Esophagus muscularis mucosa (tissue), 4 donors: Measurements from ENCODE around the gene RASD1. TPM values are rescaled to one million over a fixed set of nuclear protein-coding genes. Genes with fewer than 3 reads are reported as not detected.
"Not testable (repeated sequence)": the region's sequence is repeated elsewhere in the genome, so short reads cannot be mapped to it uniquely, and the experiment has no call there.

Source experiments
- DNase-seq: peaks from one replicate; pipeline ENCODE4 v3.0.0-alpha.2; 2017; ENCODE audit errors: extremely low spot score
- H3K27ac ChIP-seq, 4 donors: fragments of 200-600 bp; sonication (generic); replicated peaks in 1 of 4; 1 replicate in 3 of 4; 2 replicates in 1 of 4; pipeline ENCODE4 v1.5.1; 2016 to 2019; ENCODE audit warnings: mild to moderate bottlenecking in 1 of 4
- H3K27me3 ChIP-seq, 4 donors: fragments of 200-600 bp; sonication (generic); one replicate each; pipeline versions ENCODE4 v1.5.1 to v1.6.0; 2016 to 2019
- H3K36me3 ChIP-seq, 4 donors: fragments of 200-600 bp; sonication (generic); one replicate each; pipeline ENCODE4 v1.5.1; 2016 to 2019
- H3K4me1 ChIP-seq, 4 donors: fragments of 200-600 bp; sonication (generic); one replicate each; pipeline ENCODE4 v1.5.1; 2016 to 2019
- H3K4me3 ChIP-seq, 4 donors: fragments of 200-600 bp; sonication (generic); 1 replicate in 2 of 4; 2 replicates in 2 of 4; pipeline ENCODE4 v1.5.1; 2016 to 2019; ENCODE audit warnings: mild to moderate bottlenecking in 4 of 4, moderate library complexity in 1 of 4
- H3K9me3 ChIP-seq, 4 donors: fragments of 200-600 bp; sonication (generic); 1 replicate in 3 of 4; 2 replicates in 1 of 4; pipeline ENCODE4 v1.5.1; 2016 to 2019
- CTCF ChIP-seq, 3 experiments: fragments of 200-600 bp in 2 of 3; fragments of 450-650 bp in 1 of 3; sonication (generic) in 2 of 3; IDR thresholded peaks; one replicate each; pipeline ENCODE4 v1.5.1; 2017 to 2019; ENCODE audit warnings: antibody characterized with exemption in 3 of 3, mild to moderate bottlenecking in 2 of 3, moderate library complexity in 1 of 3
- EP300 ChIP-seq: sonication (generic); formaldehyde crosslinking; IDR thresholded peaks from one replicate; pipeline ENCODE4 v1.6.1; 2017; ENCODE audit warnings: antibody characterized with exemption
- POLR2A ChIP-seq: fragments of 450-650 bp; IDR thresholded peaks from one replicate; pipeline ENCODE4 v1.6.1; 2017; ENCODE audit warnings: antibody characterized with exemption, moderate library complexity, mild to moderate bottlenecking, low read depth
- POLR2AphosphoS5 ChIP-seq, 2 donors: sonication (generic); formaldehyde crosslinking; IDR thresholded peaks; one replicate each; pipeline ENCODE4 v1.6.1; 2017; ENCODE audit warnings: antibody characterized with exemption in 2 of 2
- WGBS: methylation state at CpG from one replicate; pipeline ENCODE4 v1.1.5; 2018; 5-methylcytosine and 5-hydroxymethylcytosine counted together
- intact Hi-C: fragments of 100-400 bp; cut with DNase I; formaldehyde crosslinking; loops from one replicate; pipeline ENCODE4 v1.15.1; 2023
- total RNA-seq, 4 donors: library from RNA; depleted of rRNA; stranded (reverse); fragments of >200 nt; gene quantifications; one replicate each; pipeline versions ENCODE4 v1.1.0 to v1.2.1, GENCODE V29; 2016

Gene RASD1
- total RNA-seq, 4 donors from 2014 or later = 5.0 to 17.9 (median 13.3) TPM

- H3K36me3 ChIP-seq = peaks cover 8 to 49% (median 38%) of the 10 kb centered on the region in 4 donors
- no peaks in the 10 kb centered on the region for H3K9me3 ChIP-seq
- H3K27me3 ChIP-seq = no peaks in the 10 kb centered on the region
- intact Hi-C loops = loop anchor here (5.0 to 10.0 kb wide), 2 partner anchors 100 to 137 kb away; partner anchors contain the start of gene PEMT
- TF ChIP-seq EP300 (no peak), CTCF (IDR thresholded peaks at IDR 0.05) (no peak), POLR2AphosphoS5 (IDR thresholded peaks at IDR 0.05) (no peak), POLR2A (no peak)
- no peak overlapping the region for H3K27ac ChIP-seq
- DNase-seq = no peak
- no peak overlapping the region for H3K4me3 ChIP-seq
- WGBS = 85% methylated on average over 11 of the region's 11 CpGs
- peaks cover 27 to 35% (median 28%) of the 10 kb centered on the region in 4 donors for H3K4me1 ChIP-seq
These were observed 4.1 kb downstream of the RASD1 start for GRCh38 chr17:17492085-17492484.

- no peak for DNase-seq
- no peak overlapping the region for H3K27ac ChIP-seq
- peaks cover 21 to 33% (median 22%) of the 10 kb centered on the region in 4 donors for H3K4me1 ChIP-seq
- H3K4me3 ChIP-seq = no peak overlapping the region
- peaks cover 8 to 52% (median 40%) of the 10 kb centered on the region in 4 donors for H3K36me3 ChIP-seq
- 89% methylated on average over 11 of the region's 17 CpGs for WGBS
- intact Hi-C loops = loop anchor here (5.0 to 10.0 kb wide), 2 partner anchors 101 to 137 kb away; partner anchors contain the start of gene PEMT
- H3K27me3 ChIP-seq = no peaks in the 10 kb centered on the region
- H3K9me3 ChIP-seq = no peaks in the 10 kb centered on the region
- no peak for TF ChIP-seq POLR2A
- no peak for TF ChIP-seq CTCF (IDR thresholded peaks at IDR 0.05)
- no peak for TF ChIP-seq EP300
- TF ChIP-seq POLR2AphosphoS5 (IDR thresholded peaks at IDR 0.05) = no peak
These were observed 4.6 kb downstream of the RASD1 start for GRCh38 chr17:17491546-17491988.

- Histone ChIP-seq H3K4me1 (peaks cover 17 to 33% (median 20%) of the 10 kb centered on the region in 4 donors), H3K27me3 (no peaks in the 10 kb centered on the region), H3K4me3 (no peak overlapping the region), H3K9me3 (no peaks in the 10 kb centered on the region), H3K27ac (no peak overlapping the region), H3K36me3 (peaks cover 8 to 57% (median 43%) of the 10 kb centered on the region in 4 donors)
- intact Hi-C loops = loop anchor here (5.0 to 10.0 kb wide), 2 partner anchors 101 to 136 kb away; partner anchors contain the start of gene PEMT
- TF ChIP-seq POLR2AphosphoS5 (IDR thresholded peaks at IDR 0.05) (no peak), EP300 (no peak), POLR2A (no peak), CTCF (IDR thresholded peaks at IDR 0.05) (no peak)
- WGBS = 78% methylated on average over 6 of the region's 10 CpGs
- DNase-seq = no peak
These were observed 5.1 kb downstream of the RASD1 start for GRCh38 chr17:17491031-17491471.

GRCh38 chr17:17487998-17488397, 8.2 kb downstream of the RASD1 start:
- peaks cover 8 to 81% (median 43%) of the 10 kb centered on the region in 4 donors for H3K36me3 ChIP-seq
- TF ChIP-seq POLR2AphosphoS5 (IDR thresholded peaks at IDR 0.05) (no peak), EP300 (no peak), POLR2A (no peak), CTCF (IDR thresholded peaks at IDR 0.05) (no peak)
- no peaks in the 10 kb centered on the region for H3K9me3 ChIP-seq
- no peaks in the 10 kb centered on the region for H3K27me3 ChIP-seq
- H3K4me1 ChIP-seq = peaks cover 0 to 36% (median 1%) of the 10 kb centered on the region in 4 donors
- intact Hi-C loops = no loop called here
- no peak for DNase-seq
- no peak overlapping the region for H3K27ac ChIP-seq
- no peak overlapping the region for H3K4me3 ChIP-seq
- WGBS = 50% methylated on average over 2 of the region's 2 CpGs

- Histone ChIP-seq H3K4me1 (peaks cover 8 to 33% (median 9%) of the 10 kb centered on the region in 4 donors), H3K36me3 (peaks cover 4 to 66% (median 27%) of the 10 kb centered on the region in 4 donors)
- H3K9me3 ChIP-seq, intact Hi-C loops, H3K27ac ChIP-seq, H3K4me3 ChIP-seq, H3K27me3 ChIP-seq, DNase-seq: not testable (repeated sequence)
- 94% methylated on average over 12 of the region's 23 CpGs for WGBS
These were observed 9.8 kb downstream of the RASD1 start for GRCh38 chr17:17486416-17486815.
